CD4-positive, alpha-beta memory T cell (primary cell): ENCODE data around the gene DYNC1I1. TPM values are rescaled to one million over a fixed set of nuclear protein-coding genes. Genes with fewer than 3 reads are reported as not detected.

ENCODE experiments used
- CTCF ChIA-PET: fragments of 350-600 bp; sonication (Branson Sonifier 250); formaldehyde crosslinking; loops from one replicate; lab custom pipeline; 2021; ENCODE audit warnings: inconsistent platforms; ENCODE audit not compliant: partially characterized antibody; lab: Charles Lee
- POLR2A ChIA-PET: fragments of 350-600 bp; sonication (Branson Sonifier 250); formaldehyde crosslinking; loops from one replicate; lab custom pipeline; 2021; ENCODE audit not compliant: partially characterized antibody; lab: Charles Lee
- DNase-seq, 5 donors: peaks; one replicate each; pipeline versions ENCODE4 v3.0.0 to v3.0.0-alpha.2; 2020 to 2022; ENCODE audit warnings: mixed read lengths in 1 of 5
- H3K27ac ChIP-seq: one replicate; pipeline ENCODE4 v1.7.0; 2013; ENCODE audit warnings: low read depth, low read length
- H3K27me3 ChIP-seq: 2 replicates; pipeline ENCODE4 v1.7.0; 2013; ENCODE audit warnings: mild to moderate bottlenecking, low read length, moderate library complexity; ENCODE audit not compliant: insufficient read depth
- H3K36me3 ChIP-seq: 2 replicates; pipeline ENCODE4 v1.7.0; 2013; ENCODE audit warnings: mild to moderate bottlenecking, low read length, moderate library complexity; ENCODE audit not compliant: insufficient read depth
- H3K4me1 ChIP-seq: 2 replicates; pipeline ENCODE4 v1.7.0; 2013; ENCODE audit warnings: mild to moderate bottlenecking, low read length, moderate library complexity; ENCODE audit not compliant: insufficient read depth
- H3K4me3 ChIP-seq, 2 donors: one replicate each; pipeline ENCODE4 v1.7.0; 2013; ENCODE audit warnings: low read length in 2 of 2, mild to moderate bottlenecking in 1 of 2
- H3K9me3 ChIP-seq, 2 donors: one replicate each; pipeline ENCODE4 v1.7.0; 2013; ENCODE audit warnings: low read length in 2 of 2, control low read depth in 1 of 2; ENCODE audit not compliant: control insufficient read depth in 1 of 2
- H3K27ac Mint-ChIP-seq, 7 donors: one replicate each; pipeline ENCODE4 v1.8.0; 2020 to 2021; ENCODE audit warnings: mixed read lengths in 7 of 7, mild to moderate bottlenecking in 6 of 7, inconsistent platforms in 3 of 7, moderate library complexity in 3 of 7
- H3K27me3 Mint-ChIP-seq, 2 donors: one replicate each; pipeline ENCODE4 v1.8.0; 2020 to 2021; ENCODE audit warnings: mixed read lengths in 2 of 2
- H3K36me3 Mint-ChIP-seq, 2 donors: one replicate each; pipeline ENCODE4 v1.8.0; 2020 to 2021; ENCODE audit warnings: mixed read lengths in 2 of 2, inconsistent platforms in 1 of 2, mild to moderate bottlenecking in 1 of 2
- H3K4me1 Mint-ChIP-seq, 4 donors: one replicate each; pipeline ENCODE4 v1.8.0; 2020 to 2021; ENCODE audit warnings: mixed read lengths in 4 of 4, mild to moderate bottlenecking in 1 of 4
- H3K4me3 Mint-ChIP-seq, 8 donors: one replicate each; pipeline ENCODE4 v1.8.0; 2020 to 2021; ENCODE audit warnings: mixed read lengths in 8 of 8, mild to moderate bottlenecking in 7 of 8, moderate library complexity in 6 of 8, inconsistent platforms in 3 of 8
- H3K9me3 Mint-ChIP-seq, 8 donors: one replicate each; pipeline ENCODE4 v1.8.0; 2020 to 2021; ENCODE audit warnings: mixed read lengths in 8 of 8, mild to moderate bottlenecking in 5 of 8, inconsistent platforms in 3 of 8, moderate library complexity in 1 of 8
- intact Hi-C: fragments of 100-400 bp; cut with micrococcal nuclease; formaldehyde crosslinking; loops from one replicate; pipeline ENCODE4 v1.15.1; 2023
- polyA plus RNA-seq, 2 donors: library from polyadenylated mRNA; unstranded; fragments of 300-500 nt; fragmentation: Illumina TruSeq; gene quantifications; one replicate each; pipeline ENCODE4 v1.2.3, GENCODE V29; 2021
- total RNA-seq, 2 experiments: library from RNA; stranded (reverse); gene quantifications; one replicate each; pipeline ENCODE4 v1.2.3, GENCODE V29; 2021

Gene DYNC1I1
- total and polyA plus RNA-seq, 4 experiments from 2014 or later = 0.33 TPM; not detected in 3

DNA sequence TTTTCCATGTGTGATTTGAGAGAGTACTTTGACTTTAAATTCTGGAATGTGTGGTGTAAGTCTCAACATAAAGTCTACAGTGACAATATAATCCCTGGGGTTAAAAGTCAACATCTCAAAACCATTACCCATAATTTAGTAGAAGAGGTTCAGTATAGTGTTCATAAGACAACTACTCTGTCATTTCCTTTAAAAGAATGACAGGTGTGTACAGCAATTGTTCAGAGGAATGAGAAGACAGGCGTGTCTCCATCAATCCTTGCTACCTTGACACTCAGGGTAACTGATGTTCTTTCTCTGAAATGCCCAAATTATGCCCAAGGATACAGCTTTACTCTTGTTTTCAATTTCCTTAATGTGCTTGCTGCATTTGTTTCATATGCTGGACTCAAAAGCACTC lies 256.4 kb downstream of the DYNC1I1 start:
- H3K9me3 ChIP-seq = no peaks in the 10 kb centered on the region
- Mint-ChIP-seq H3K4me1 (no peaks in the 10 kb centered on the region), H3K4me3 (no peak overlapping the region), H3K9me3 (no peaks in the 10 kb centered on the region), H3K36me3 (no peaks in the 10 kb centered on the region), H3K27me3 (peaks cover 4 to 8% of the 10 kb centered on the region in 2 donors), H3K27ac (no peak overlapping the region)
- no peaks in the 10 kb centered on the region for H3K27me3 ChIP-seq
- POLR2A ChIA-PET = no interaction called here
- H3K27ac ChIP-seq = no peak overlapping the region
- H3K4me1 ChIP-seq = no peaks in the 10 kb centered on the region
- no peak overlapping the region for H3K4me3 ChIP-seq
- CTCF ChIA-PET = no interaction called here
- intact Hi-C loops = no loop called here
- DNase-seq = no peak
- no peaks in the 10 kb centered on the region for H3K36me3 ChIP-seq

DNA sequence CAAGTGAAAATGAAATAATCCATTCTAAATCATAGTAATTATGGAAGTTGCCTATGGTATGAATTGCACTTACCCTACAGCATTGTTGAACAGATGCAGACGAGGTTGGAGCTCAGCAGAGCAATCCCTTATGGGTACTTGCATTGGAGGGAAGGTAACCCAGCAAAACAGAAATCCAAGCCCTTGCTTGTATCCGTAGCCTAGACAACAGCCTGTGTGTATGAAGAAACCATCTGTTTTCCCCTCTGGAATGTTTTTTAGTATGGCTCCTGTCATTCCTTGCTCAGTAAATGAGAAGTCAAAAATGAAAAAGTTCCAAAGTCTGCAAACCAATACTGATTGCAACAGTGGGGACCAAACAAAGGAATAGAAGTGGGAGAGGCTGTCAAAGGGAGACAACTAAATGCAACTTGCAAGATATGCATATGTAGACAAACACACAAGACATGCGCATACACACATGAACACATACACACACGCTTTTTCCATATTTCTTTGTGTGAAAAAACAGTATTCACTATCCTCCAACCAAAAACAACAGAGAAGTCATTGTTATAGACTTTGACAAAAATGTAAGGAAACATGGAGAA lies 260.8 kb downstream of the DYNC1I1 start:
- H3K27me3 ChIP-seq = no peaks in the 10 kb centered on the region
- H3K4me3 Mint-ChIP-seq = no peak overlapping the region

DNA sequence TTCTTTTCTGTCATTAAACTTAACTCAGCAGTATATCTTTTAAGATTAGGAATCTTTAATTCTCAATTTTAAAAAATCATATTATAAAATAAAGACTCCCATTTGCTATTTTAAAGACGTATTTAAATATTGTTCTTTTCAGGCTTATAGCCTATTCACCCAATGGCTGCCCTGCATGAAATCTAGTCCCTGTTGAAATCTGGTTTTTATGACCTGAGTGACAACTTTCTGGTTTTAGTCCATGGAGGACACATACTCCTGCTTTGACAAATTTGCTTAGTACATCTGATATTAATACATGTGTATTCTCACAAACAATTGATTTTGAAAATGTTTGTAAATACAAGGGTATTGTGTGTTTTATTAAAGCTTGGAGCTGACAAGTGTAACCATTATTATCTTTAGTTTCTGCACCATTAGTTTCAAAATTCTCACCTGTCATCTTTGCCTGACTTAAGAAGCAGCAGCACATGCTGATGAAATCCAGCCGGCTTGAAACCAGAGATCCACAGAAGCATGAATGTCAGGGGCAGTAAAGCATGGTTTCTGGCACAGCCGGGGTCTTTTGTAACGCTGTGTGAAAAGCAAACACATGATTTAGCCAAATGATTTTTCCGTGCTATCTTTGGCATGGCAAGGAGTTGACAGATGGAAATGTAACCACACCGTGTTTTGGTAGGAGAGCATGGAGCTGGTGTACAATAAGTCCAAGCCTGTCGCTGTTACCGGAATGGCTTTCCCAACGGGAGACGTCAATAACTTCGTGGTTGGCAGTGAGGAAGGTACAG lies 262.8 kb downstream of the DYNC1I1 start:
- Mint-ChIP-seq H3K27me3 (peaks cover 0 to 11% of the 10 kb centered on the region in 2 donors), H3K36me3 (no peaks in the 10 kb centered on the region), H3K27ac (no peak overlapping the region), H3K4me1 (no peaks in the 10 kb centered on the region), H3K4me3 (no peak overlapping the region), H3K9me3 (no peaks in the 10 kb centered on the region)
- ChIA-PET POLR2A (no interaction called here), CTCF (no interaction called here)
- no peak for DNase-seq
- intact Hi-C loops = no loop called here
- H3K27ac ChIP-seq = no peak overlapping the region
- no peaks in the 10 kb centered on the region for H3K4me1 ChIP-seq
- H3K36me3 ChIP-seq = no peaks in the 10 kb centered on the region
- H3K27me3 ChIP-seq = no peaks in the 10 kb centered on the region
- no peak overlapping the region for H3K4me3 ChIP-seq
- H3K9me3 ChIP-seq = no peaks in the 10 kb centered on the region

More for the DNA sequence above, 260.8 kb downstream of the DYNC1I1 start:
- ChIA-PET POLR2A (no interaction called here), CTCF (no interaction called here)
- H3K4me3 ChIP-seq = no peak overlapping the region
- Mint-ChIP-seq H3K27me3 (peaks cover 2 to 10% of the 10 kb centered on the region in 2 donors), H3K4me1 (no peaks in the 10 kb centered on the region), H3K36me3 (no peaks in the 10 kb centered on the region), H3K9me3 (no peaks in the 10 kb centered on the region), H3K27ac (no peak overlapping the region)
- H3K4me1 ChIP-seq = no peaks in the 10 kb centered on the region
- H3K36me3 ChIP-seq = no peaks in the 10 kb centered on the region
- intact Hi-C loops = no loop called here
- no peak overlapping the region for H3K27ac ChIP-seq
- DNase-seq = no peak
- H3K9me3 ChIP-seq = no peaks in the 10 kb centered on the region

DNA sequence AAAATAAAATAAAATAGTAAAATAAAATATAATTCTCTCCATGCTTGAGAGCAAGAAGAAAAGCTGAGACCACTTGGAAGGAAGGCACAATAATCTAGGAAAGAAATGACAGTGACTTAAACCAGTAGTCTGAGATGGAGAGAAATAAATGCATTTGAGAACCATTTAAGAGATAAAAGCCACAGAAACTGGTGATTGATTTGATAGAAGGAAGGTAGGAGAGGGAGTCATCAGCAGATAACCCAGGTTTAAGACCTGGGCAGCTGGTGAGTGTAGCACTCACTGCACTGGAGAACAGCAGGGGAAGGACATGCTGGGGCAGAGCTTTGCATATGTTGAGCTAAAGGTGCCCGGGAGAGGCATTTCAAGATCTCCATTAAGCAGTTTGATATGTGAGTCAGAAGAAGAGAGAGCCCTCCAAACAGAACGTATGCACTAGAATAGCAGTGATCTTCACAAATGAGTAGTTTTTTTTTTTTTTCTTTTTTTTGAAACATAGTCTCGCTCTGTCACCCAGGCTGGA lies 268.0 kb downstream of the DYNC1I1 start:
- Histone ChIP-seq H3K36me3 (no peaks in the 10 kb centered on the region), H3K9me3 (no peaks in the 10 kb centered on the region), H3K4me1 (no peaks in the 10 kb centered on the region), H3K4me3 (no peak overlapping the region), H3K27me3 (no peaks in the 10 kb centered on the region), H3K27ac (no peak overlapping the region)
- no peak overlapping the region for H3K27ac Mint-ChIP-seq
- DNase-seq = no peak
- no peak overlapping the region for H3K4me3 Mint-ChIP-seq
- H3K36me3 Mint-ChIP-seq = no peaks in the 10 kb centered on the region
- peaks cover 2 to 11% of the 10 kb centered on the region in 2 donors for H3K27me3 Mint-ChIP-seq
- ChIA-PET CTCF (interaction anchor here (0.8 kb wide), 1 partner anchor 15 kb away, joined by 3 read pairs; no protein-coding TSS in a partner anchor), POLR2A (no interaction called here)
- no peaks in the 10 kb centered on the region for H3K9me3 Mint-ChIP-seq
- no peaks in the 10 kb centered on the region for H3K4me1 Mint-ChIP-seq
- intact Hi-C loops = no loop called here

DNA sequence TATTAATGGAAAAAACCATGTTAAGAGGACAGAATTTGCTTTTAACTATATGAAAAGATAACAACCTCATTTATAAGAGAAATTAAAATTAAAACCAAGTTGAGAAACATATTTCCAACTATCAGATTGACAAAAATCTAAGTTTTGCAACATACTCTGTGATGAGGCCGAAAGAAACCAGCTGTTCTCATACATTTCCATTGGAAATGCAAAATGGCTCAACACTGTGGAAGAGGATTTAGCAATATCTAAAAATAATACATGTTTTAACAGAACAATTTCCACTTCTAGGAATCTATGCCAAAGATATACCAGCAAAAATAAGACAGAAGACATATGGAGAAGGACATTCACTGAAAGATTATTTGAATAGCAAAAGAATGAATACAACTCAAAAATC lies 268.8 kb downstream of the DYNC1I1 start:
- Histone ChIP-seq H3K36me3 (no peaks in the 10 kb centered on the region), H3K4me3 (no peak overlapping the region), H3K27me3 (no peaks in the 10 kb centered on the region), H3K27ac (no peak overlapping the region), H3K9me3 (no peaks in the 10 kb centered on the region), H3K4me1 (no peaks in the 10 kb centered on the region)
- Mint-ChIP-seq H3K9me3 (no peaks in the 10 kb centered on the region), H3K4me1 (no peaks in the 10 kb centered on the region), H3K4me3 (no peak overlapping the region), H3K27ac (no peak overlapping the region), H3K27me3 (peaks cover 2 to 7% of the 10 kb centered on the region in 2 donors), H3K36me3 (no peaks in the 10 kb centered on the region)
- POLR2A ChIA-PET = no interaction called here
- no peak for DNase-seq
- CTCF ChIA-PET = no interaction called here
- intact Hi-C loops = no loop called here

DNA sequence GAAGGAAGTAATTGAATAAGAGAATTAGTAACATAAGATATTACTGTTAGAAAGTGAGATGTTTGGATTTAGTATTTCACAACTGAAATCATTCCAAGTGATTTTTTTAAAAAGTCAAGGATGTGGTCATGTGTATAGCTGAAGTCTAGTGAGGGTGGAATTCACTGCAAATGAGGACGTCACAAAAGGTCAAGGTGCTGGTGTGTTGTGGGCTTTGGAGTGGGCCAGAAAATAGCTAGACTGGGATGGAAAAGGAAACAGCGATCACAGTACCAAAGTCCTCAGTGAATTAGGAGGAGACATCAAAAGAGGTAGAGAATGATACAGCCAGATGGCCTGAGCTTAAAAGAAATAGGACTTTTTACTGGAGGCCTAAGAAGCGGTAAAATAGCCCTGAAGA lies 272.8 kb downstream of the DYNC1I1 start:
- Mint-ChIP-seq H3K4me3 (no peak overlapping the region), H3K9me3 (no peaks in the 10 kb centered on the region), H3K4me1 (no peaks in the 10 kb centered on the region), H3K36me3 (no peaks in the 10 kb centered on the region), H3K27me3 (peaks cover 4 to 5% of the 10 kb centered on the region in 2 donors), H3K27ac (no peak overlapping the region)
- no peaks in the 10 kb centered on the region for H3K9me3 ChIP-seq
- CTCF ChIA-PET = no interaction called here
- H3K4me3 ChIP-seq = no peak overlapping the region
- no peak for DNase-seq
- H3K27ac ChIP-seq = no peak overlapping the region
- POLR2A ChIA-PET = no interaction called here
- H3K27me3 ChIP-seq = no peaks in the 10 kb centered on the region
- H3K4me1 ChIP-seq = no peaks in the 10 kb centered on the region
- intact Hi-C loops = no loop called here
- no peaks in the 10 kb centered on the region for H3K36me3 ChIP-seq

DNA sequence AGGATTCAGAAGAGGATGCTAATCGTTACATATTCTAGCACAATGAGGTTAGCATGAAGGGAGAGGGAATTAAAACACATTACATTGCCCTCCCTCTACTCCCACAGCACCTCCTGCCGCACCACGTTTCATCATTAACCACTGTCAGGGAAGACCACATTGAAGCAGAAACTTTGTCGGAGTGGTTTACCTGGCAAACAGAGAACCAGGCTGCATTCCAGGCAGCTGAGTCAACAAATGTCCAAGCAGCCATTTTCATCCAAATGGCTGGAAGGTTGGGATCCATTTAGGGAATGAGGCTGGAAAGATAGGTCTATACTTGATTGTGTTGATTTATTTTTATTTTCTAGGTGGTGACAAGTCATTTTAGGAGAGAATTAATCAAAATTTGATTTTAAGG lies 273.6 kb downstream of the DYNC1I1 start:
- Mint-ChIP-seq H3K36me3 (no peaks in the 10 kb centered on the region), H3K27me3 (peaks cover 2 to 6% of the 10 kb centered on the region in 2 donors), H3K9me3 (no peaks in the 10 kb centered on the region), H3K27ac (no peak overlapping the region), H3K4me3 (no peak overlapping the region), H3K4me1 (no peaks in the 10 kb centered on the region)
- H3K27ac ChIP-seq = no peak overlapping the region
- H3K9me3 ChIP-seq = no peaks in the 10 kb centered on the region
- no peaks in the 10 kb centered on the region for H3K36me3 ChIP-seq
- intact Hi-C loops = no loop called here
- POLR2A ChIA-PET = interaction anchor here (0.7 kb wide), 1 partner anchor 88 kb away, joined by 3 read pairs; no protein-coding TSS in a partner anchor
- no peak for DNase-seq
- no peak overlapping the region for H3K4me3 ChIP-seq
- no peaks in the 10 kb centered on the region for H3K4me1 ChIP-seq
- H3K27me3 ChIP-seq = no peaks in the 10 kb centered on the region
- CTCF ChIA-PET = no interaction called here
